Cardiac fibroblast (primary cell): ENCODE measurements around the gene KRT1.

ENCODE experiments used
- DNase-seq, 2 donors: peaks; one replicate each; pipeline versions ENCODE4 v3.0.0 to v3.0.0-alpha.2; 2010; ENCODE audit warnings: low read depth in 2 of 2
- H3K4me3 ChIP-seq, 2 donors: replicated peaks in 1 of 2; 1 replicate in 1 of 2; 2 replicates in 1 of 2; pipeline ENCODE4 v1.5.1; 2011; ENCODE audit warnings: low read depth in 2 of 2, low read length in 2 of 2, mild to moderate bottlenecking in 2 of 2, moderate library complexity in 1 of 2
- CTCF ChIP-seq: IDR thresholded peaks from one replicate; pipeline ENCODE4 v1.5.1; 2011; ENCODE audit warnings: low read depth, mild to moderate bottlenecking, low read length, inconsistent platforms

KRT1 gene

GRCh38 chr12:52631264-52631663, 48.9 kb downstream of the KRT1 start:
- H3K4me3 ChIP-seq: no peak overlapping the region
- TF ChIP-seq CTCF: no peak
- DNase-seq: no peak

- TF ChIP-seq CTCF: no peak
- DNase-seq: peak in 1 of 2 donors; percentile 5
- no peak overlapping the region for H3K4me3 ChIP-seq
Measured at GRCh38 chr12:52630599-52631200, 49.5 kb downstream of the KRT1 start.

GRCh38 chr12:52630008-52630500, 50.2 kb downstream of the KRT1 start:
- no peak overlapping the region for H3K4me3 ChIP-seq
- no peak for DNase-seq
- no peak for TF ChIP-seq CTCF

GRCh38 chr12:52629281-52630007, 50.8 kb downstream of the KRT1 start:
- no peak for TF ChIP-seq CTCF
- DNase-seq: no peak
- H3K4me3 ChIP-seq: no peak overlapping the region

GRCh38 chr12:52628841-52629240, 51.4 kb downstream of the KRT1 start:
- H3K4me3 ChIP-seq: no peak overlapping the region
- no peak for DNase-seq
- no peak for TF ChIP-seq CTCF

- no peak for DNase-seq
- no peak overlapping the region for H3K4me3 ChIP-seq
- TF ChIP-seq CTCF: no peak
Measured at GRCh38 chr12:52628111-52628507, 52.1 kb downstream of the KRT1 start.
